SK-N-SH (cell line): ENCODE data around the gene OR4B1. TPM values are rescaled to one million over a fixed set of nuclear protein-coding genes. Genes with fewer than 3 reads are reported as not detected.

ENCODE experiments used
- CTCF ChIA-PET: fragments of 300-600, 350-600 bp; formaldehyde crosslinking; extraction: SDS; loops from one replicate; lab custom pipeline; 2021; lab: Yijun Ruan, JAX
- POLR2A ChIA-PET: fragments of 350-600 bp; sonication (Branson Sonifier 250); formaldehyde crosslinking; extraction: SDS; loops from one replicate; lab custom pipeline; 2020; ENCODE audit warnings: antibody characterized with exemption, inconsistent platforms; lab: Yijun Ruan, JAX
- DNase-seq: peaks from one replicate; pipeline ENCODE4 v3.0.0; 2012
- H2AFZ ChIP-seq: fragments of 200-600 bp; sonication (generic); 2 replicates; pipeline ENCODE4 v1.8.1; 2016; ENCODE audit warnings: antibody characterized with exemption, mild to moderate bottlenecking, low read depth
- H3F3A ChIP-seq: fragments of 200-600 bp; sonication (generic); replicated peaks from 2 replicates; pipeline ENCODE3; 2016; ENCODE audit warnings: antibody characterized with exemption, mild to moderate bottlenecking; ENCODE audit not compliant: insufficient read depth
- H3K27ac ChIP-seq, 2 experiments: fragments of 200-500 bp in 1 of 2; fragments of 200-600 bp in 1 of 2; sonication (Bioruptor generic) in 1 of 2; sonication (generic), shearing (Covaris generic) in 1 of 2; 2 replicates each; pipeline versions ENCODE4 v1.5.1 to v1.6.1; 2014 to 2016; ENCODE audit warnings: low read depth in 2 of 2, inconsistent platforms in 1 of 2, low read length in 1 of 2, mild to moderate bottlenecking in 1 of 2, mixed read lengths in 1 of 2
- H3K27me3 ChIP-seq: fragments of 200-600 bp; sonication (generic), shearing (Covaris generic); 2 replicates; pipeline ENCODE4 v1.6.1; 2016; ENCODE audit warnings: mixed run types; ENCODE audit not compliant: insufficient read depth
- H3K36me3 ChIP-seq, 2 experiments: fragments of 200-500 bp in 1 of 2; fragments of 200-600 bp in 1 of 2; sonication (Bioruptor generic) in 1 of 2; sonication (generic) in 1 of 2; replicated peaks in 1 of 2; 2 replicates each; pipeline versions ENCODE3 to v1.5.1; 2014 to 2016; ENCODE audit warnings: low read length in 1 of 2, mild to moderate bottlenecking in 1 of 2; ENCODE audit not compliant: insufficient read depth in 2 of 2, control insufficient read depth in 1 of 2
- H3K4me1 ChIP-seq, 2 experiments: fragments of 200-500 bp in 1 of 2; fragments of 200-600 bp in 1 of 2; sonication (Bioruptor generic) in 1 of 2; sonication (generic), shearing (Covaris generic) in 1 of 2; 2 replicates each; pipeline versions ENCODE4 v1.5.1 to v1.6.1; 2014 to 2016; ENCODE audit warnings: low read depth in 1 of 2, low read length in 1 of 2, mixed run types in 1 of 2; ENCODE audit not compliant: insufficient read depth in 2 of 2, control insufficient read depth in 1 of 2
- H3K4me2 ChIP-seq: fragments of 200-600 bp; sonication (generic), shearing (Covaris generic); 2 replicates; pipeline ENCODE4 v1.6.1; 2017; ENCODE audit warnings: mixed run types
- H3K4me3 ChIP-seq, 2 experiments: fragments of 200-500 bp in 1 of 2; fragments of 200-600 bp in 1 of 2; sonication (Bioruptor generic) in 1 of 2; sonication (generic), shearing (Covaris generic) in 1 of 2; 2 replicates each; pipeline versions ENCODE4 v1.5.1 to v1.8.1; 2014 to 2016; ENCODE audit warnings: low read depth in 2 of 2, inconsistent platforms in 1 of 2, low read length in 1 of 2, mild to moderate bottlenecking in 1 of 2, mixed read lengths in 1 of 2, moderate library complexity in 1 of 2
- H3K79me2 ChIP-seq: fragments of 200-600 bp; sonication (generic); 2 replicates; pipeline ENCODE4 v1.8.1; 2017; ENCODE audit warnings: mild to moderate bottlenecking; ENCODE audit not compliant: insufficient read depth
- H3K9ac ChIP-seq: fragments of 200-600 bp; sonication (generic); 2 replicates; pipeline ENCODE4 v1.6.1; 2017; ENCODE audit warnings: mixed run types
- H3K9me2 ChIP-seq: fragments of 200-600 bp; sonication (generic); 2 replicates; pipeline ENCODE4 v1.6.1; 2017; ENCODE audit warnings: mixed run types
- H3K9me3 ChIP-seq: fragments of 200-600 bp; sonication (generic); 2 replicates; pipeline ENCODE4 v1.6.1; 2017; ENCODE audit warnings: mixed run types, mild to moderate bottlenecking, moderate library complexity
- H4K20me1 ChIP-seq: fragments of 200-600 bp; sonication (generic); 2 replicates; pipeline ENCODE4 v1.6.1; 2017; ENCODE audit warnings: mild to moderate bottlenecking, mixed run types; ENCODE audit not compliant: insufficient read depth
- CHD2 ChIP-seq: fragments of 150-350 bp; IDR thresholded peaks from 2 replicates; pipeline ENCODE4 v1.6.1; 2018; ENCODE audit warnings: low read length; ENCODE audit not compliant: partially characterized antibody
- ELF1 ChIP-seq: IDR thresholded peaks from 2 replicates; pipeline ENCODE4 v1.4.0; 2012
- EZH2phosphoT487 ChIP-seq: fragments of 200-600 bp; sonication (generic); IDR thresholded peaks from 2 replicates; pipeline ENCODE4 v1.6.1; 2017; ENCODE audit warnings: low read depth, mixed run types, mild to moderate bottlenecking, antibody characterized with exemption, moderate library complexity, borderline replicate concordance
- FOSL2 ChIP-seq: IDR thresholded peaks from 2 replicates; pipeline ENCODE4 v1.4.0; 2012; ENCODE audit warnings: low read depth, mild to moderate bottlenecking, moderate library complexity, borderline replicate concordance
- FOXJ3 ChIP-seq: sonication (generic); formaldehyde crosslinking; IDR thresholded peaks from 2 replicates; pipeline ENCODE4 v1.5.1; 2020; ENCODE audit warnings: mild to moderate bottlenecking, missing genetic modification reagents
- GATA2 ChIP-seq: sonication (generic); formaldehyde crosslinking; IDR thresholded peaks from 2 replicates; pipeline ENCODE4 v1.5.0; 2020; ENCODE audit warnings: mild to moderate bottlenecking, missing genetic modification reagents
- MAX ChIP-seq: IDR thresholded peaks from 2 replicates; pipeline ENCODE4 v1.4.0; 2012; ENCODE audit warnings: low read depth
- MEF2A ChIP-seq: IDR thresholded peaks from 2 replicates; pipeline ENCODE4 v1.4.0; 2012; ENCODE audit warnings: low read depth, borderline replicate concordance
- MXI1 ChIP-seq: IDR thresholded peaks from 2 replicates; pipeline ENCODE4 v1.6.1; 2012; ENCODE audit warnings: mild to moderate bottlenecking, low read depth, low read length, improper control_type of control experiment
- NFIC ChIP-seq: IDR thresholded peaks from 2 replicates; pipeline ENCODE4 v1.4.0; 2012; ENCODE audit warnings: borderline replicate concordance
- NRF1 ChIP-seq: IDR thresholded peaks from 2 replicates; pipeline ENCODE4 v1.6.1; 2012; ENCODE audit warnings: low read depth, mild to moderate bottlenecking, low read length
- RAD21 ChIP-seq: IDR thresholded peaks from 2 replicates; pipeline ENCODE4 v1.6.1; 2012; ENCODE audit warnings: mild to moderate bottlenecking, low read length
- REST ChIP-seq: IDR thresholded peaks from 2 replicates; pipeline ENCODE4 v1.6.1; 2012; ENCODE audit warnings: mild to moderate bottlenecking, low read depth, low read length, moderate library complexity
- RFX5 ChIP-seq: IDR thresholded peaks from 2 replicates; pipeline ENCODE4 v1.6.1; 2012; ENCODE audit warnings: mild to moderate bottlenecking, improper control_type of control experiment, low read length
- RXRA ChIP-seq: IDR thresholded peaks from 2 replicates; pipeline ENCODE4 v1.4.0; 2012; ENCODE audit warnings: low read depth, mild to moderate bottlenecking, borderline replicate concordance
- SMC3 ChIP-seq: IDR thresholded peaks from 2 replicates; pipeline ENCODE4 v1.6.1; 2012; ENCODE audit warnings: low read depth, low read length, improper control_type of control experiment
- TEAD4 ChIP-seq: IDR thresholded peaks from 2 replicates; pipeline ENCODE4 v1.4.0; 2012; ENCODE audit warnings: mild to moderate bottlenecking, borderline replicate concordance; ENCODE audit not compliant: insufficient read depth
- USF1 ChIP-seq: IDR thresholded peaks from 2 replicates; pipeline ENCODE4 v1.4.0; 2012; ENCODE audit warnings: low read depth, borderline replicate concordance
- USF2 ChIP-seq: fragments of 150-350 bp; IDR thresholded peaks from 2 replicates; pipeline ENCODE4 v1.6.1; 2017; ENCODE audit warnings: antibody characterized with exemption, low read length, low read depth, borderline replicate concordance
- ZBTB33 ChIP-seq: IDR thresholded peaks from 2 replicates; pipeline ENCODE4 v1.4.0; 2012; ENCODE audit warnings: low read depth, borderline replicate concordance
- WGBS: methylation state at CpG from one replicate; pipeline ENCODE4 v1.1.6; 2017; ENCODE audit warnings: low lambda C conversion rate; 5-methylcytosine and 5-hydroxymethylcytosine counted together
- polyA plus RNA-seq, 3 experiments: library from polyadenylated mRNA; depleted of rRNA; stranded (reverse); fragments of >200 nt; gene quantifications; 2 replicates each; pipeline ENCODE4 v1.2.3, GENCODE V29; 2012

Gene OR4B1
- polyA plus RNA-seq, 1 of the 3 experiments (the other 2 are of a cell fraction): not detected

- POLR2A ChIA-PET: no interaction called here
- 0 out of 2 replicates have a peak, but pooled peaks cover 4% of the 10 kb centered on the region for H3K9me3 ChIP-seq
- no peak within 1 kb of the TSS for H2AFZ ChIP-seq
- H3K27me3 ChIP-seq: no peaks in the 10 kb centered on the region
- H3K27ac ChIP-seq: no peak within 1 kb of the TSS
- H3K4me3 ChIP-seq: no peak within 1 kb of the TSS
- no peaks in the 10 kb centered on the region for H3K79me2 ChIP-seq
- no peak within 1 kb of the TSS for H3K9ac ChIP-seq
- DNase-seq: no peak
- no peaks in the 10 kb centered on the region for H3K9me2 ChIP-seq
- H3F3A ChIP-seq: no peaks in the 10 kb centered on the region
- no peak within 1 kb of the TSS for H3K4me2 ChIP-seq
- TF ChIP-seq MXI1 (no peak), SMC3 (no peak), ELF1 (no peak), NRF1 (no peak), TEAD4 (no peak), REST (no peak), EZH2phosphoT487 (no peak), RFX5 (no peak), RAD21 (no peak), USF2 (no peak), FOSL2 (no peak), MAX (no peak)
- no peaks in the 10 kb centered on the region for H3K36me3 ChIP-seq
- H4K20me1 ChIP-seq: no peaks in the 10 kb centered on the region
- CTCF ChIA-PET: no interaction called here
- H3K4me1 ChIP-seq: no peaks in the 10 kb centered on the region
These were observed 28.2 kb downstream of the OR4B1 start, which contains the start of gene OR4X2 for GRCh38 chr11:48244804-48245203. OR4X2 (plus strand) TSS chr11:48245104; CDS start chr11:48245104, 0 bp downstream.

- Histone ChIP-seq H4K20me1 (no peaks in the 10 kb centered on the region), H3K9me2 (no peaks in the 10 kb centered on the region), H3K4me2 (no peak overlapping the region), H2AFZ (no peak overlapping the region), H3F3A (no peaks in the 10 kb centered on the region), H3K9ac (no peak overlapping the region), H3K4me1 (no peaks in the 10 kb centered on the region), H3K27me3 (no peaks in the 10 kb centered on the region), H3K27ac (no peak overlapping the region), H3K4me3 (no peak overlapping the region), H3K79me2 (no peaks in the 10 kb centered on the region), H3K9me3 (0 out of 2 replicates have a peak, but pooled peaks cover 4% of the 10 kb centered on the region), H3K36me3 (no peaks in the 10 kb centered on the region)
- POLR2A ChIA-PET: no interaction called here
- CTCF ChIA-PET: interaction anchor here (0.6 kb wide), 1 partner anchor 59 kb away, joined by 3 read pairs; no protein-coding TSS in a partner anchor
- no peak for DNase-seq
- 5% methylated on average over 1 of the region's 1 CpG for WGBS
- TF ChIP-seq MEF2A (no peak), NFIC (no peak), RFX5 (no peak), FOXJ3 (CRISPR knock-in tag) (no peak), GATA2 (CRISPR knock-in tag) (no peak), ZBTB33 (no peak), ELF1 (no peak), SMC3 (no peak), RXRA (no peak), MAX (no peak), CHD2 (no peak), USF1 (no peak)
These were observed 32.3 kb downstream of the OR4B1 start for GRCh38 chr11:48248902-48249301.
